NK-92 (cell line): ENCODE results near the gene SPI1.

ENCODE experiments used
- DNase-seq: peaks from one replicate; lab custom pipeline; 2025; ENCODE audit not compliant: unreplicated experiment; lab: John Stamatoyannopoulos, UW

SPI1 gene

DNA sequence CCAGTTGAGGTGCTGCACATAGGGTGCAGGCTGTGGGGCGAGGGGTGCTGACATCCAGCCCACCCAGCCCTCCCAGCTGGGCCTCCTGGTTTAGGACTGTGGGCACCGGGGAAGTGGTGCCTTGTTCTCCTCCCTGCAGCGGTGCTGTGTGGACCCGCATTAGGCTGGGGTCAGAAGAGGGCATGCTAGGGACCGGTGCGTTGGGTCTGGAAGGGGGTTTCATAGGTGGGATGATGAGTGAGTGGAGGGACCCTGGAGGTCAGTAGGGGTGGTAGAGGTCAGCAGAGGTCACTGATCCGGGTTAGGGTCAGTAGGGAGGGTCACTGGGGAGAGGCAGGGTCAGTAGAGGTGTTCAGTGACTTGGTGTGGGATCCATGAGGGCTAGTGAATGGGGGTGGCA lies 19.2 kb downstream of the SPI1 start:
- no peak for DNase-seq

DNA sequence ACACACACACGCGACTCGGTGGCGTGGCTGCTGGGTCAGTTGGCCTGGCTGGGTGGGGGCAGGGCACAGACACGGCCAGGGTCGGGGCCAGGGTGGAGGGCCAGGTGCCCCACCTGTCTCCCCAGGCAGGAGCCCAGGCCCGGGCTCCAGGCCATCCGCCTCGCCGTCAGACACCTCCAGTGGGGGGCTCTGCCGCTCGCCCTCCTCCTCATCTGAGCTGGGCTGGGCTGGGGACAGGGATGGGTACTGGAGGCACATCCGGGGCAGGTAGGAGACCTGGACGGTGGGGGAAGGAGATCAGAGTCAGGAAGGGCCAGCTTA lies 19.7 kb downstream of the SPI1 start:
- DNase-seq, result no peak

DNA sequence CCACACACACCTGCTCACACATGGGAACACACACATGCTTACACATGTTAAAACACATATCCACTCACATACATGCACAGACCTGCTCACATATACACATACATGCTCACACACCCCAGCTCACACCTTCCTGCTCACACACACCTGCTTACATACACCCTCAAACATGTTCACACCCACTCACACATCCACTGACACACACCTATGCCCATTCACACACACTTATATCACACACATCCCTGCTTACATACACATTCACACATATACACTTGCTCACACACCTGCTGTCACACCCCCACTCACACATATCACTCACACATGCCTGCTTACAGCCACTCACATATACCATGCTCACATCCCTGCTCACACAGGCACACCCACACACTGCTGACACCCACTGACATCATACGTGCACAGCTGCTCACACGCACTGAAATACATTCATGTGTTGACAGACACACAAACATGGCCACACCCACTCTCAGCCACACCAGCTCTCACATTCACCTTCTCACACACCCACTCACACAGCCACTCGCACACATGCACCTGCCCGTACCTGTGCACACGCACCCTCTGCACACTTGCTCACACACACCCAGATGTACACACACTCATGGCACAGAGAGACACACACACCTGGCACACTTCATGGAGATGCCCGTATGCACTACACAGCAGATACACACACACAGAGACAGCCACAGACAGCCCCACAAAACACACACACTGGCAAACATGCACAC lies 20.2 kb downstream of the SPI1 start:
- DNase-seq, result no peak

DNA sequence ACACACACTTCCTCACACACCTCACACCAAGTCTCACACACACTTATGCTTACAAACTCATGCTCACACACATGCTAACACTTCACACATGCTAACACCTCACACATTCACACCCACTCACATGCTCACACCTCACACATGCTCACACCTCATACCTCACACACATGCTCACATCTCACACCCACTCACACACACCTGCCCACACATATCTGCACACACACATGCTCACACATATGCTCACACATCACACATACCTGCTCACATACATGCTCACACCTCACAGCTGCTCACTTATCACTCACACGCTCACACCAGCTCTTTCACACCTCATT lies 21.4 kb downstream of the SPI1 start:
- DNase-seq, result no peak

DNA sequence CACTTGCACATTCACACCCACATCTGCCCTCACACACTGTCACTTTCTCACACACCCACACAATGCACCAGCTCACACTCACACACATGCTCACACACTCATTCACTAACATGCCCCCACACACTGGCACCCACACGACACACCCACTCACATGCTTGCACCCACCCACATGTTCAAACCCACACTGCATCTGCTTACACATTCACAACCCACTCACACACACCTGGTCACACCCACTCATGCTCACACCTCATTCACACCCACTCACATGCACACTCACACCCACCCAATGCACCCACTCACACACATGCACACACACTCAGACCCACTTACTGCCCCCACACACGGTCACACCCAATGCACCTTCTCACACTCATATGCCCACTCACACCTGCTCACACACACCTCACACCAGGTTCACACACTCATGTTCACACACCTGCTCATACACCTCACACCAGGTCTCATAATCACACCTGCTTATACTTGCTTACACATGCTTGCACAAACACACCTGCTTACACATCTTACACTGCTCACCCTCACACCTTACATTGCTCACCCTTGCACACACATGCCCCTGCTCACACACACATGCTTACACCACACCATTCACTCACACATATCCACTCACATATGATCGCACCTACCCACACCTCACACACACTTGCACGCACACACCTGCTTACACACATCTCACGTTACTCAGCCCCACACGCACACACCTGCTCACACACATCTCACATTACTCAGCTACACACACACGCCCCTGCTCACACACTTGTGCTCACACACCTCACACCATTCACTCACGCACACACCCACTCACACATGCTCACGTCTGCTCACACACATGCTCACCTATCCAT lies 22.0 kb downstream of the SPI1 start:
- DNase-seq, result no peak

DNA sequence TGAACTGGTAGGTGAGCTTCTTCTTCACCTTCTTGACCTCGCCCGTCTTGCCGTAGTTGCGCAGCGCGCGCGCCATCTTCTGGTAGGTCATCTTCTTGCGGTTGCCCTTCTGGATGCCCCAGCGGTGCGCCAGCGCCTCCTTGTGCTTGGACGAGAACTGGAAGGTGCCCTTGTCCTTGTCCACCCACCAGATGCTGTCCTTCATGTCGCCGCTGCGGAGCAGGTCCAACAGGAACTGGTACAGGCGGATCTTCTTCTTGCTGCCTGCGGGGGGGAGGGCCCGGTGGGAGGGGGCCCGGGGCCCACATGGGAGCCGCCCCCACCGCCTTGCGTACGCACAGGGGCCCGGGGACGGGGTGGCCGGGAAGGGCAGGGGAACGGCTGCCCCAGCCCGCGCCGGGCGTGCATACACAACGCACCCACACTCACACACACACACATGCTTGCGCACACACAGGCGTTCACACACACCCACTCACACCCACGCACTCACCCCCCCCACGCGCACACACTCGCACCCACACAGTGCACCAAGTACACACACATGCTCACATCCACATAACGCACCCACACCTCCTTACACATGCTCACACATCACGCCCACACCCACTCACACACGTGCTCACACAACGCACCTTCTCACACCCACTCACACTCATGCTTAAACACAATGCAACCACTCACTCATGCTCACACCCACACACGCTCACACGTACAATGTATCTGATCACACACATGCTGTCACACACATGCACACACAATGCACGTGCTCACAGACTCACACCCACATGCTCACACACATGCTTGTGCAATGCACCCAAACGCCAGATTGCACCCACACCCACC lies 22.8 kb downstream of the SPI1 start:
- DNase-seq, result no peak

DNA sequence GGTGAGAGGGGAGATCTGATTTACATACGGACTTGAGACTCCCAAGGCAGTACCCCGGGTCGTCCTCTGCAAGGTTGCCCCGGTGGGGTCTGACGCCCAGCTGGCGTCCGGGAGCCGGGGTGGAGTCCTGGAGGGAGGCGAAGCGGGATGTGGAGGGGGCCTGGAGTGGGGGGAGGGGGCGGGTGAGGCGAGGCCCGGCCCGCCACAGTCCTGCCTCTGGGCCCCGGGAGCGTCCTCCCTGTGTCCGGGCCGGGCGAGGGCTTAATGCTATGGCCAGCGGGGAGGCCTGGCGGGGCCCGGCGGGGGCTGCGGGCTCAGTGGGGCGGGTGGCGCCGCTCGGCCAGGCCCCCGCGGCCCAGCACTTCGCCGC lies 23.4 kb downstream of the SPI1 start:
- DNase-seq, result no peak

DNA sequence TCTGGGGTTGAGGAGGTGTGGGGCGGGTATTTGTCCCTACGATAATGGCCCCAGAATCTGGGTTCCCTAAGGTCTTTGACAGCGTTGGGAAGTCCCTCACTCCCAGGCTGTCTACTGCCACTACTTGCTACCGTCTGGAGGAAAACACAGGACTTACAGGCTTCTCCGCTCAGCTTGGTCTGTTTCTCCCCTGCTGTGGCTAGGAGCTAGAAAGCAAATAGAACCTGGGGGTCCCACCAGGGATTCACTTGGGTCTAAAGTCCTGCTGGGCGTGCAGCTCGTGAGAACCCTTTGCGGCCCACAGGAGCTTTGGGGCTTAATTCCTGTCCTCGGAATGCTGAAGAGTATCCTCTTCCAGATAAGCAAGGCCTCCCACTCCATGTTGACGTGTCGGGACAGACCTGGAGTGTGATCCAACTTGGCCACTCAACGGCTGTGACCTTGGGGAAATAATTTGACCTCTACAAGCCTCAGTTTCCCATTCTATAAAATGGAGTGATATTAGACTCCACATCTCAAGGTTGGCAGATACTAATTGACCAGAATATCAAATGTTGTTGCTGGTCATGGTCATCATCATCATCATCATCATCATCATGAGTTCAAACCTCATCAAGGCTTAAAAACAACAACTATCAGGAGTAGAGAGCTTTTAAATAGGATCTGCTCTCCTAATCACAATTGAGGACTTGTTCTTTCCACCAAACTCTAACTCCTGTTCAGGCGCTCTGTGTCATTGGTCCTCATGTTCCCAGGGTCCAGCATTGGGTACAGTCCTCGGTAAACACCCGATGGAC lies 24.2 kb downstream of the SPI1 start:
- DNase-seq, result no peak

DNA sequence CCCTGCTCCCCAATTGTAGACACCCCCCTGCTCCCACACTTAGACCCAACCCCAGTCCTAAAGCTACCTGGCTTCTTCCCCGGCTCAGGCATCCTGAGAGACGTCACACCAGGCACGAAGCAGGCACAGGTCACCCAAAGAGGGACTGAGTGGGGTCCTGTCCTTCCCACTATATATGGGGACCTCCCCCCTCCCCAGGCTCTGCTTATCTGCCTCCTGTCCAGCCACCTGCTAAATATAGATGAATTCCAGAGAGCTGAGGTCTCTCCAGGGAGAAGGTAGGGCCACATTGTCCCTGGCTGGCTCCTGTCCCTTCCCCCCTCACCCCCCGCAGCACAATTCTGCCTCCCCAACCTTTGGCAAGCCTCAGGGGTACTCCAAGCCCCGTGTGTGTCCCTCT lies 25.8 kb downstream of the SPI1 start, which contains the start of gene MYBPC3:
TSS of gene MYBPC3 (minus strand) at position 147 of the 400 bp plus-strand sequence. CDS start at position 92, 55 bp downstream.
- DNase-seq, result no peak

DNA sequence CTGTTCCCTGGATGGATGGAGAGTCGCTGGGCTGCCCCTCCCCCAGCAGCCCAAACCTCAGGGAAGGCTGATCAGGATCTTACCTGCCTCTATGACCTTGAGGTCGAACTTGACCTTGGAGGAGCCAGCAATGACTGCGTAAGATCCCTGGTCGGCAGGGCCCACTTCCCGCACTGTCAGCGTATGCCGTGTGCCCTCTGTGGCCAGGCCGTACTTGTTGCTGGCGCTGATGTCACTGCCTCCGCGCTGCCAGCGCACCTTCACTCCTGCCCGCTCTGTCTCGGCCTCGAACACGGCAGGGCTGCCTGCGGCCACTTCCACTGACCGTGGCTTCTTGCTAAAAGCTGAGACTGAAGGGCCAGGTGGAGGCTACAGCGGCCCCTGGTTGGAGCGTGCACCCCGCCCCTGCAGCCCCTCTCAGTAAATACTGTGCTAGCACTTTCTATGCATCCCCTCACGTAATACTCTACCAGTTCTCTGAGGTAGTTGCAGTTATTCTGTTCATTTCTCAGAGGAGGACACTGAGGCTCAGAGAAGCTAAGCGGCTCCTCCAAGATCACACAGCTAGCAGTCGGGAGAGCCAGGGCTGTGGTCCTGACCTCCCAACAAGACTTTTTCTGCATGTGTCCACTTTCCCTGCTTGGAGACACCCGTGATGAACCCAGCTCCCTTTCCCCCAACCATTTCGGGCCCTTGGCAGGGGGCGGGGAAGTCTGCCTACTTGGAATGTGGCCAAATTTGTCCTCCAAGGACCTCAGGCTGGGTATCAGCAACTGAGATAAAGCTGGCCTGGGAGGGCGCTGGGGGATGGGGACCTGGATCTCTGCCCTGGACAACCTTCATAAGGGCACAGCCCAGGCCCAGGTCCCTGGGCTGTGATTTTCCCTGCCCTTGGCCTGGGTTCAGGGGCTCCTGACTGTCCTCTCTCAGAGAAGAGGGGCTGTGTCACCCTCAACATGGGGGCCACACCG lies 26.9 kb downstream of the SPI1 start:
- DNase-seq, result no peak

DNA sequence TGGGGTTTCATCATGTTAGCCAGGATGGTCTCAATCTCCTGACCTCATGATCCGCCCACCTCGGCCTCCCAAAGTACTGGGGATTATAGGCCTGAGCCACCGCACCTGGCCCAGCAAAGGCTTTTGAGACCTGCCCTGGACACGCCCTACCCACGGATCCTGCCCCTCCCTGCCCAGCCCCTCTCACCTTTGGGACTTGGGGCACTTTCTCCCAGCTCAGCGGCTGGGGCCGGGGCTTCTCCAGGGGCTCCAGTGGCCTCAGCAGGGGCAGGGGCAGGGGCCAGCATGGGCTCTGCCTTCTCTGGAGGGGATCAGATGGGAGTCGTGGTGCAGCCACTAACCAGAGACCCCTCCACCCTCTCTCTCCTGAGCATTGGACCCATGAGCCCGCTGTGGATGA lies 28.0 kb downstream of the SPI1 start:
- no peak for DNase-seq

DNA sequence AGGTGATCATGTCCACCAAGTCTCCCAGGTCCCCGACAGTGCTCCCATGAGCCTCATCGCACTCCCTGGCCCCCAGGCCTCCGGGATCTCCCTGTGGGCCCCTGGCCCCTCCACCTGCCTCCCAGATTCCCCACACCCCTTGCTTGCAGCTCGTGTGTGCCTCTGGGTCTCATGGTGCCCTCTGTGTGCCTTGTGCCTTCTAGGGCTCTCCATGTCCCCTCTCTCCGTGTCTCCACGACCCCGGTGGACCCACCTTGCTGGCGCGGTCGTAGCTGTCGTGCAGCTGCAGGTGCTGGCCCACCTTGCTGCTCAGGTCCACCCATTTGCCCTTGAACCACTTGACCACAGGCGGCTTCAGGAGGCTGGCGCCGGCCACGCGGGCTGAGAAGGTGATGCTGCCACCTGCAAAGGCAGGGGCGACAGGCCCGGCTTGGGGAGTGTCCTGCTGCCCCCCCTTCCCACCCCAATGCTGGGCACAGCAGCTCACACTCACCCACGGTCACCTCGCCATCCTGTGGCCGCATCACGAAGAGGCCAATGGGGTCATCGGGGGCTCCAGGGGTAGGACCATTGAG lies 28.7 kb downstream of the SPI1 start:
- no peak for DNase-seq

DNA sequence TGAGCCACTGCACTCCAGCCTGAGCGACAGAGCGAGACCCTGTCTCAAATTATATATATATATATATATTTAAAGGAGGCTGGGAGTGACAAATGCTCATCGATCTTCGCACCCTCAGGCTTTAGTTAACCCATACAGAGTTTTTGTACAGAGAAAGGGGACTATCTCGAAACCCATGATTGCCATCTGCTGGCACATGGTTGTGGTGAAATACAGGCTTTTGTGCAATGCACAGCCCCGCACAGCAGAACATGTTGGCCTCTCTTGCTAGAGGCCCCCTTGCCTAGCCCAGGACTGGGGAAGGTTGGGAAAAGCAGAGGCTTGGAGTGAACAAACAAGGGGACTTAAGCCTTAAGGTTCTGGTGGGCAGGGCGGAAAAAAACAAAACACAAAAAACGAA lies 29.5 kb downstream of the SPI1 start:
- DNase-seq, result no peak

DNA sequence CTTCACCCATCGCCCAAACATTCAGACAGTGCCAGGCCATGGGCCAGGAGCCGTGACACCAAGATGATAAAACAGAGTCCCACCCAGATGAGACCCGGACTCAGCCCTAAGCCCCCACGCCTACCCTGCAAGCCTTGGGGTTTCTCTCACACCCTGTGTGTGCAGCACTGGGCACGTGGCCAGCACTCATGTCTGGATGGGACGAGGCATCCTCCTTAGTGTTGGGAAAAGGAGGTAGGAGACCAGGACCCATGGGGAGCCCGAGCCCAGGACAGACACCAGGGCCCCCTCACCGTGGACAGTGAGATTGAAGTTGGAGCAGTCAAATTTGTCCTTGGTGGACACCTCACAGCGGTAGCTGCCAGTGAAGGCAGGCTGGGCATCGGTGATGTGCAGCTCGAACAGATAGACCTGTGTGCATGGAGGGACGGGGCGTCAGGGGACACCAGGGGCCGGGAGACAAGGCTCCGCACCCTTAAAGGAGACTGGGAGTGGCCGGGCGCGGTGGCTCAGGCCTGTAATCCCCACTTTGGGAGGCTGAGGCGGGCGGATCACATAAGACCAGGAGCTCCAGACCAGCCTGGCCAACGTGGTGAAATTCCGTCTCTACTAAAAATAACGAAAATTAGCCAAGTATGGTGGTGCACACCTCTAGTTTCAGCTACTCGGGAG lies 30.1 kb downstream of the SPI1 start:
- no peak for DNase-seq

DNA sequence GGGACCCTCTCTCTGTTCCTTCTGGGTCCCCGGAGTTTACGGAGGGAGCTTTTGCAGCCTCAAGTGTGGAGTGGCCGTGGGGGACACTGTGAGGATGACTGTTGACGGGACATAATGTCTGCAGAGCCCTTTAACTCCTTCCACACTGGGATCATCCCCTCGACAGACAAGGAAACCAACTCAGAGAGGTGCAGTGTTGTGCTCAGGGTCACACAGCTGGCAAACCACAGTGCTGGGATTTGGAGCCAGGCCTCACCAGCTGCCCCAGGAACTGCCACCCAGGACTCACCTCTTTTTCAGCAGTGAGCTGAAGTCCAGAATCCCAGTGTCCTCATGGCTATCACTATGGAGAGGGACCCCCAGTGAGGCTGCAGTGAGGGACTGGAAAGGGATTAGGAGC lies 31.2 kb downstream of the SPI1 start:
- DNase-seq, result no peak

DNA sequence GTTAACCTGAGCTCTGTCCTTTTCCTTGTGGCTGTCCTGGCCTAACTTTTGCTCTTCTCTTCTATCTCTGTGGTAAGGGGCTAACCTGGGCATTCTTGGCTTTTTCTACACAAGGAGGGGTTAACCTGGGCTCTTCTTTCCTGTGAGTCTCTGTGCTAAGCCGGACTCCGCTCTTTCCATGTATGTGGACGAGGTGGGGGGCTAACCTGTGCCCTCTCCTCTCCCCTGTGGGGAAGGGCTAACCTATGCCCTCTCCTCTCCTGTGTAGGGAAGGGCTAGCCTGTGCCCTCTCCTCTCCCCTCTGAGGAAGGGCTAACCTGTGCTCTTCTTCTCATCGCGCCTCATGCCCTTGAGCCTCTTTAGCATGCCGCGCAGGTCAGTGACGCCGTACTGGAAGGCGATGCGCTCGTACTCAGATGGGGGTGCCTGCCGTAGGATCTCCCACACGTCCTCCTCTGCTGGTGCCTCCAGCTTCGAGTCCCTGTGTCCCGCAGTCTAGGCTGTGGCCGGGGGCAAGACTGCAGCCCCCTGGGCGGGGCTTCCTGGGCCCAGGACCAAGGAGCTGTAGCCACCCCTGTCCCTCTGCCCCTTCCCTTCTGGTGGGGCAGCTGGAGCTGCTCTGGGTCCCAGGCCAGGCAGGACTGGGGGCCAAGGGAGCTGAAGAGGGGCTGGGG lies 32.3 kb downstream of the SPI1 start:
- DNase-seq, result no peak

DNA sequence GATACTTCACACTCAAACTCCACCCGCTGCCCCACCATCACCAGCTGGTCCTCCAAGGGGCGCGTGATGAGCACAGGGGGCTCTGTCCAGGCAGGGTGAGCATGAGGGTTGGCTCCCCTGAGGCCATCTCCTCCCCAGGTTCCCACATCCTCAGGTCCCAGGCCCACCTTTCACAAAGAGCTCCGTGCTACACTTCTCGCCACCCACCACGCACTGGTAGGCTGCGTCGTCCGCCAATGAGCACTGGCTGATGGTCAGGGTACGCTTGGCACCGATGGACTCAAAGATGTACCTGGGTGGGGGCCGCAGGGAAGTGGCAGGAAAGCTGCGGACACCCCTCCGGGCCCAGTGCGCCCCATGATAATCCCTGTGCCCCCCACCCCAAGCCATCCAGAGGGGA lies 35.5 kb downstream of the SPI1 start:
- DNase-seq, result no peak

DNA sequence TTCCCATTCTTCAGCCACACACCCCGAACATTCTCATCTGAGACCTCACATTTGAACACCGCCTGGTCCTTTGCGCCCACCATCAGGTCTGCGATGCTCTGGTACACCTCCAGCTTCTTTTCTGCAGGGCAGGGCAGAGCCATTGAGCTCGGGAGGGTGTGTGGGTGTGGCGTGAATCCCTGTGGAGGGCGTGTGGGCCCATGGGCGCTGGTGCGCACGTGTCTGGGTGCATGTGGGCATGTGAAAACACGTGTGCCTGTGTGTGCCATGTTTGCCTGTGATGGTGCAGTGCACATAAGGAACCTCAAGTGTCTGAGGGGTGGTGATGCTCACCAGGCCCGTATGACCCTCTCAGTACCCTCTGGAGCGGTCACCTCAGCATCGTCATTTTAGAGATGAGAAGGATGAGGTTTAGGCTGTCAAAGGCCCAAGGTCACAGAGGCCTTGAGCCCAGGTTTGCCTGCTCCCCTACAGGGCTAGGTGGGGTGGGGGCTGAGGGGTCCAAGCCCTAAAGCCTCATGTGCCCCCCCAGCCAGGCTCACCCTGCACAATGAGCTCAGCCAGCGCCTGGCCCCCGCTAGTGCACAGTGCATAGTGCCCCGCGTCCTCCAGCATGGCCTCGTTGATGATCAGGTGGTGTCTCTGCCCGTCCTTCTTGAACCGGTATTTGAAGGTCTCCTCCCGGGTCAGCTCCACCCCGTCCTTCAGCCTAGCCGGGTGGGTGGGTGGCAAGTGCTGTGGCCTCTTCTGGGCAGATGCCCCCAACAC lies 36.1 kb downstream of the SPI1 start:
- DNase-seq, result no peak
